GM19463 (cell line): ENCODE measurements around the gene ZDHHC11B.
A peak's percentile ranks its signal among the peaks of the same experiment; 100 is the strongest.
"Not testable (repeated sequence)": the region's sequence is repeated elsewhere in the genome, so short reads cannot be mapped to it uniquely, and the experiment has no call there.

Source experiments
- ATAC-seq: cut with Tn5 transposase; IDR thresholded peaks from one replicate; pipeline ENCODE4 v1.9.1; 2021; ENCODE audit warnings: mild to moderate bottlenecking, moderate library complexity; ENCODE audit not compliant: unreplicated experiment

Gene ZDHHC11B

GRCh38 chr5:785181-785705 is 714 bp upstream of the ZDHHC11B start:
- ATAC-seq, result peak; percentile 13

GRCh38 chr5:783881-784427 is 575 bp downstream of the ZDHHC11B start:
- ATAC-seq, result not testable (repeated sequence)

- not testable (repeated sequence) for ATAC-seq
These were observed 1.3 kb downstream of the ZDHHC11B start for GRCh38 chr5:783049-783802.

- not testable (repeated sequence) for ATAC-seq
These were observed 2.2 kb downstream of the ZDHHC11B start for GRCh38 chr5:782356-782755.

- ATAC-seq, result not testable (repeated sequence)
These were observed 4.0 kb downstream of the ZDHHC11B start for GRCh38 chr5:780571-780970.

GRCh38 chr5:778967-779366 is 5.6 kb downstream of the ZDHHC11B start:
- ATAC-seq, result not testable (repeated sequence)

- not testable (repeated sequence) for ATAC-seq
These were observed 6.1 kb downstream of the ZDHHC11B start for GRCh38 chr5:778421-778820.

GRCh38 chr5:777756-778161 is 6.8 kb downstream of the ZDHHC11B start:
- ATAC-seq, result no peak

- ATAC-seq, result no peak
These were observed 7.4 kb downstream of the ZDHHC11B start for GRCh38 chr5:776862-777711.

GRCh38 chr5:775961-776861 is 8.3 kb downstream of the ZDHHC11B start:
- no peak for ATAC-seq

GRCh38 chr5:775595-775960 is 9.0 kb downstream of the ZDHHC11B start:
- not testable (repeated sequence) for ATAC-seq

- not testable (repeated sequence) for ATAC-seq
These were observed 9.5 kb downstream of the ZDHHC11B start for GRCh38 chr5:774854-775505.

- ATAC-seq, result not testable (repeated sequence)
These were observed 10.2 kb downstream of the ZDHHC11B start for GRCh38 chr5:774304-774703.

GRCh38 chr5:773517-774264 is 10.8 kb downstream of the ZDHHC11B start:
- ATAC-seq, result no peak

- not testable (repeated sequence) for ATAC-seq
These were observed 11.6 kb downstream of the ZDHHC11B start for GRCh38 chr5:772931-773330.

- ATAC-seq, result not testable (repeated sequence)
These were observed 12.0 kb downstream of the ZDHHC11B start for GRCh38 chr5:772547-772890.

GRCh38 chr5:771841-772546 is 12.5 kb downstream of the ZDHHC11B start:
- not testable (repeated sequence) for ATAC-seq

- not testable (repeated sequence) for ATAC-seq
These were observed 13.3 kb downstream of the ZDHHC11B start for GRCh38 chr5:771087-771781.
